Motor neuron (in vitro differentiated cells): ENCODE results near the gene ETDA. TPM values are rescaled to one million over a fixed set of nuclear protein-coding genes. Genes with fewer than 3 reads are reported as not detected.
"Not testable (repeated sequence)": the region's sequence is repeated elsewhere in the genome, so short reads cannot be mapped to it uniquely, and the experiment has no call there.

ENCODE experiments used
- ATAC-seq, 8 experiments: fragments of 200-7000 bp; cut with Tn5 transposase; replicated peaks in 6 of 8; 2 replicates each; pipeline ENCODE4 v1.8.0; 2021; ENCODE audit warnings: mild to moderate bottlenecking in 8 of 8, moderate library complexity in 8 of 8
- H3K27ac ChIP-seq, 2 donors: fragments of 250-450 bp; sonication (Bioruptor Pico); 2 replicates each; pipeline ENCODE4 v1.9.0; 2021; ENCODE audit warnings: antibody characterized with exemption in 2 of 2, mild to moderate bottlenecking in 2 of 2, moderate library complexity in 1 of 2
- H3K4me1 ChIP-seq, 2 donors: fragments of 250-450 bp; sonication (Bioruptor Pico); replicated peaks in 1 of 2; 2 replicates each; pipeline ENCODE4 v1.6.1; 2021; ENCODE audit warnings: antibody characterized with exemption in 2 of 2, mild to moderate bottlenecking in 2 of 2, moderate library complexity in 1 of 2
- H3K4me3 ChIP-seq, 5 donors: fragments of 250-450 bp; sonication (Bioruptor Pico); 2 replicates each; pipeline ENCODE4 v1.9.0; 2021; ENCODE audit warnings: antibody characterized with exemption in 5 of 5, mild to moderate bottlenecking in 5 of 5, moderate library complexity in 4 of 5
- WGBS, 10 experiments: fragments of 450-650 bp; shearing (Covaris generic); methylation state at CpG; one replicate each; pipeline ENCODE4 v1.0.0; 2022; 5-methylcytosine and 5-hydroxymethylcytosine counted together
- in situ Hi-C, 9 experiments: fragments of 400-800 bp; cut with MboI; loops; one replicate each; pipeline ENCODE4 v1.15.0; 2021; ENCODE audit warnings: low sequenced_read_pairs in 9 of 9, low pct_unique_long_range_greater_than_20kb in 2 of 9; ENCODE audit not compliant: unreplicated experiment in 9 of 9
- total RNA-seq, 8 experiments: library from RNA; unstranded; fragments of 300-600 nt; gene quantifications; 2 replicates each; pipeline versions ENCODE4 v1.2.3 to v1.2.4, GENCODE V29; 2022

The ETDA gene
- total RNA-seq, result not detected

DNA sequence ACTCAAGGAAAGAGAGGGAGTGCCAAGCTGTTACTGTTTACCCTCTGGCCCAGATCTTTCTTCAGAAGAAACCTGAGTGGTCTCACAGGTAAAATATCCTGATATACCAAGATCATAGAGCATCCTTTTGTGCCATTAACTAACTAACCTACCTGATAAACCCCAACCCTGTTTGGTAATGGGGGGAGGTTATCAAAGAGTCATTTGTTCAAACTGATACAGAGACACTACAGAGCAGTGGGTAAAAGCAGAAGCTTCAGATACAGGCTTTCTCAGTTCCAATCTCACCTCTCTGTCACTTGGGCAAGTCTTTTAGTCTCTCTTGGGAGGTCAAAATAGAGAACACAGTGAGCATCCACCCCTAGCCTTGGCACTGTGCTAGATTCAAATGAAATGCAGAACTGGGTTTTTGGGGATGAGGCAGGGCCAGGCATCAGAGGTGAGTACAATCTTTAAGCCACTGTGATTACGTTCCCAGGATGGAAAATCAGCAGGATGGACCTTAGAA is at the start of gene ETDA:
TSS of gene ETDA (plus strand) at position 51 of the 508 bp plus-strand sequence. CDS start 1,216 bp downstream, outside the sequence.
- ATAC-seq, H3K4me1 ChIP-seq, in situ Hi-C loops, H3K27ac ChIP-seq, H3K4me3 ChIP-seq: not testable (repeated sequence)
- WGBS, 10 experiments, result no CpG with 5 or more reads among the region's 1 CpG

DNA sequence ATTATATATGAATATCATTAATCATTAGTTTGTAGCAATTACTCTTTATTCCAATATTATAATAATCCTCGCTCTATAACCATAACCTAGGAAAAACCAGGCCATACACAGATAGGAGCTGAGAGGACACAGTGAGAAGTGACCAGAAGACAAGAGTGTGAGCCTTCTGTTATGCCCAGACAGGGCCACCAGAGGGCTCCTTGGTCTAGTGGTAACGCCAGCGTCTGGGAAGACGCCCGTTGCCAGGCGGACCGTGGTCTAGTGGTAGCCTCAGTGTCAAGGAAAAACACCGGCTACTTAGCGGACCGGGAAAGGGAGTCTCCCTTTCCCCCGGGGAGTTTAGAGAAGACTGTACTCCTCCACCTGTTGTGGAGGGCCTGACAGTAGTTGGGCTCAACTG is 45.4 kb upstream of the ETDA start:
- in situ Hi-C loops, H3K4me1 ChIP-seq, H3K27ac ChIP-seq, ATAC-seq, H3K4me3 ChIP-seq: not testable (repeated sequence)
- WGBS, 10 experiments, result 17% methylated on average over 1 of the region's 11 CpGs; no CpG with 5 or more reads in 9 of the 10 experiments

DNA sequence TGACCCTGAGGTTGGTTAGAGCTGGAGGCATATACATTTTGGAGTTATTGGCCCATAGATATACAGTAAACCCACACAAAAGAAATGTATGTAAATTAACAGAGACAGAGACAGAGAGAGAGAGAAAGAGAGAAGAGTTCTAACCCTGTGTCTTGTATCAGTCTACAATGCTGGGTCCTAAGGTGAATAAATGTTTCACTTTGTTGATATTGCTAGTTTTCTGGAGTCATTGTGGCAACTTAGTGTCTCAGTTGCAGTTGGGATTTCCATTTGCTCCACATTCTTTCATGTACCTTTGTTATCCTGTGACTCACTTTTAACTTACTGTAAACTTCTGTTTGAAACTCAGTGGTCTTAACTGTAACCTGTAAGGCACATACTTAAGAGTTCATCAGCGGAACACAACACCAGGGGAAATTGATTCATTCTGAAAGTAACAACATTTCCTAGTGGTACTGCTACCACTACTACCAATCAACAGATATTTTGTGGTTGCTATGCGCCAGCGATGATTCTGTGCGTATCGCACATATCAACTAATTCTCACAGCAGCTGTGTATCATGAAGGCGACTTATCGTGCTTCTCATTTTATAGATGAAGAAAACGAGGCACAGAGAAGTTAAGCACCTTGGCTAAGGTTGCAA is 38.5 kb upstream of the ETDA start:
- H3K4me1 ChIP-seq, result no peaks in the 10 kb centered on the region
- no peak overlapping the region for H3K4me3 ChIP-seq
- WGBS, 10 experiments, result 0 to 82% methylated on average over 1 to 8 of the region's 8 CpGs; no CpG with 5 or more reads in 8 of the 10 experiments
- no peak for ATAC-seq
- in situ Hi-C loops, result no loop called here
- H3K27ac ChIP-seq, result no peak overlapping the region

DNA sequence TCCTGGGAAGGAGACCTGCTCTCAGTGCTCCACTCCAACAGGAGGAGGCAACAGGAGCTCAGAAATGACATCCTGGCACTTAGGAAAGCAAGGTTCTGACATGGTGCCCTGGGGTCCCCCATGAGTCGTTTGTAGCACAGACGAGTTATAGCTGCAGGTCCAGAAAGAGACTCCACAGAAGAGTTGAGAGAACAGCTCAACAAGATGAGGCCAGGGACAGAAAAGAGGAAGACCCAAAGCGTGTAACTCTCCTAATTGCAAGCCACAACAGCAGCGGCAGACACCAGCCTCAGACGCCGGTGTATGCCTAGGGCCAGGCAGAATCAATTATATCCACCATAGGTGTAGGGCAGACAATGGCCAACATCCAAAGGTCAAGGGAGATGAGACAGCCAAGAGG is 5.9 kb upstream of the ETDA start:
- ATAC-seq, H3K4me1 ChIP-seq, in situ Hi-C loops, H3K27ac ChIP-seq, H3K4me3 ChIP-seq: not testable (repeated sequence)
- WGBS, 10 experiments, result no CpG with 5 or more reads among the region's 6 CpGs

DNA sequence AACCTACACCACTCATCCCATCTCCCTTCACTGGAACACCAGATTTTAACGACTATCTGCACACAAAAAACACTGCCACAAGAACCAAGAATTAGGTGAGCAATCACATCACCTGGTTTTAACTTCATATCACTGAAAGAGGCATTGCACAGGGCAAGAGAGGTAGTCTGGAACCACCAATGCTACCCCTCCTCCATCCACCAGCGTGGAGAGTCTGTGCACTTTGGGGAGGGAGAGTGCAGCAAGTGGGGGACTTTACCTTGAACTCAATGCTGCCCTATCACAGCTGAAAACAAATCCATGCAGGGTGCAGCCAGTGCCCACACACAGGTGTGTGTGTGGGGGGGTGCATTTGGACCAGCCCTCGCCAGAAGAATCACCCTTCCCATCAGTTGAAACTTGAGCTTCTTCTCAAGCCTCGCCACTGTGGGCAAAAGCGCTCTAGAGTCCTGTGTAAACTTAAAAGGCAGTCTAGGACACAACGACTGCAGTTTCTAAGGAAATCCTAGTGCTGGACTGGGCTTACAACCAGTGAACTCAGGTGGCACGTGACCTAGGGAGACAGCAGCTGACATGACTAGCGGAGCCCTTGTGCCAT is 4.3 kb downstream of the ETDA start:
- H3K27ac ChIP-seq, H3K4me3 ChIP-seq, H3K4me1 ChIP-seq, in situ Hi-C loops, ATAC-seq: not testable (repeated sequence)
- WGBS, 10 experiments, result 12 to 80% (median 54%) methylated on average over 1 to 6 of the region's 8 CpGs; no CpG with 5 or more reads in 7 of the 10 experiments

DNA sequence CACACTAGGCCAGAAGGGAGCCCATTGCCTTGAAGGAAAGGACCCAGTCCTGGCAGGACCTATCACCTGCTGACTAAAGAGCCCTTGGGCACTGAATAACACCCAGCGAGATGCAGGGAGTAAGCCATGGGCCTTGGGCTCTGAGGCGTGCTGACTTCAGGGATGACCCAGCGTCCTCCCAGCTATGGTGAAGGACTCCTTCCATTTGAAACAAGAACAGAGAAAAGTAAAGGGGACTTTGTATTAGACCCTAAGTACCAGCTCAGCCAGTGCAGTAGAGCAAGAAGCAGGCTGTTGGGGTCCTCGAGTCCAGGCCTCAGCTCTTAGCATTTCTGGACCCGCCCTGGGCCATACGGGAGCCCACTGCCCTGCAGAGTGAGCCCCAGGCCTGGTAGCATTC is 5.1 kb downstream of the ETDA start:
- Histone ChIP-seq H3K4me1 (no peaks in the 10 kb centered on the region), H3K4me3 (no peak overlapping the region), H3K27ac (no peak overlapping the region)
- 60% methylated on average over 3 of the region's 6 CpGs; no CpG with 5 or more reads in 9 of the 10 experiments for WGBS, 10 experiments
- in situ Hi-C loops, result no loop called here
- no peak for ATAC-seq

DNA sequence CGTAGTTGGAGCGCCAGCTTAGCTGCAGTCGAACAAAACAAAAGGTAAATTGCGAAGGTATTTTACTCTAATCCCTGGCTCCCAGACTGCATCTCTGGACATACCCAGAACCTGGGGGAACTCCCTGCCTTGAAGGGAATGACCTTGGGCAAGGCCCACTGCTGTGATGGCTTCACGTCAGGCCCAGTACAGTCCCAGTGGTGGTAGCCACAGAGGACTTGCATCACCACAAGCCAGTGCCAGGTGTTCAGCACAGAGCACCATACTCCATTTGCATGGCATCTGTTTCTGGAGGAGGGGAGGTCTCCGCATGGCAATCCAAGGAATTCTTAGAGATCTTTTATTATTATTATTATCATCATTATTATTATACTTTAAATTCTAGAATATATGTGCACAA is 5.6 kb downstream of the ETDA start:
- Histone ChIP-seq H3K27ac (no peak overlapping the region), H3K4me1 (no peaks in the 10 kb centered on the region), H3K4me3 (no peak overlapping the region)
- in situ Hi-C loops, result no loop called here
- WGBS, 10 experiments, result 60 to 95% methylated on average over 1 to 4 of the region's 6 CpGs; no CpG with 5 or more reads in 8 of the 10 experiments
- no peak for ATAC-seq

DNA sequence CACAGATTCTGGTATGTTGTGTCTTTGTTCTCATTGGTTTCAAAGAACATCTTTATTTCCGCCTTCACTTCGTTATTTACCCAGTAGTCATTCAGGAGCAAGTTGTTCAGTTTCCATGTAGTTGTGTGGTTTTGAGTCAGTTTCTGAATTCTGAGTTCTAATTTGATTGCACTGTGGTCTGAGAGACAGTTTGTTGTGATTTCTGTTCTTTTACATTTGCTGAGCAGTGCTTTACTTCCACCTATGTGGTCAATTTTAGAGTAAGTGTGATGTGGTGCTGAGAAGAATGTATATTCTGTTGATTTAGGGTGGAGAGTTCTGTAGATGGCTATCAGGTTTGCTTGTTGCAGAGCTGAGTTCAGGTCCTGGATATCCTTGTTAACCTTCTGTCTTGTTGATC is 9.1 kb downstream of the ETDA start:
- not testable (repeated sequence) for ATAC-seq, H3K27ac ChIP-seq
- WGBS, 10 experiments, result 71% methylated on average over 2 of the region's 2 CpGs; no CpG with 5 or more reads in 9 of the 10 experiments

DNA sequence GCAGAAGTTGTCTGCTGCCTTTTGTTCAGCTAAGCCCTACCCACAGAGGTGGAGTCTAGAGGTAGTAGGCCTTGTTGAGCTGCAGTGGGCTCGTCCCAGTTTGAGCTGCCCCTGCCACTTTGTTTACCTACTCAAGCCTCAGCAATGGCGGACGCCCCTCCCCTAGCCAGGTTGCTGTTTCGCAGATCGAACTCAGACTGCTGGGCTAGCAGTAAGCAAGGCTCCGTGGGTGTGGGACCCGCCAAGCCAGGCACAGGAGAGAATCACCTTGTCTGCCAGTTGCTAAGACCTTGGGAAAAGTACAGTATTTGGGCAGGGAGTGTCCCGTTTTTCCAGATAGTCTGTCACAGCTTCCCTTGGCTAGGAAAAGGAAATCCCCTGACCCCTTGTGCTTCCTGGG is 11.5 kb downstream of the ETDA start:
- 39 to 100% (median 100%) methylated on average over 1 to 7 of the region's 8 CpGs; no CpG with 5 or more reads in 5 of the 10 experiments for WGBS, 10 experiments
- H3K4me3 ChIP-seq, H3K27ac ChIP-seq, H3K4me1 ChIP-seq, in situ Hi-C loops, ATAC-seq: not testable (repeated sequence)

More for the DNA sequence above, 9.1 kb downstream of the ETDA start:
- H3K4me3 ChIP-seq, H3K4me1 ChIP-seq, in situ Hi-C loops: not testable (repeated sequence)

DNA sequence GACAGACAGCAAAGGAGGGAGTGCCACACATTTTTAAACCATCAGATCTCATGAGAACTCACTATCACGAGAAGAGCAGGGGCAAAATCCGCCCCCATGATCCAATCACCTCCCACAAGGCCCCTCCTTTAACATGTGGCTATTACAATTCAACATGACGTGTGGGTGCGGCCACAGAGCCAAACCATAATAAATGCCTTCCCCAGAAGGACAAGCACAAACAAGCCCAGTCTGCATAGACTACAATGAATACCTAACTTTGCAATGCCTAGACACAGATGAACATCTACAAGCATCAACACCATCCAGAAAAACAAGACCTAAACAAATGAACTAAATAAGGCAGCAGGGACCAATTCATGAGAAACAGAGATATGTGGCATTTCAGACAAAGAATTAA is 12.3 kb downstream of the ETDA start:
- Histone ChIP-seq H3K4me3 (no peak overlapping the region), H3K4me1 (no peaks in the 10 kb centered on the region), H3K27ac (no peak overlapping the region)
- WGBS, 10 experiments, result 0 to 62% (median 0%) methylated on average over 2 to 4 of the region's 4 CpGs; no CpG with 5 or more reads in 7 of the 10 experiments
- peak in 2 of 8 experiments; percentile 94 to 96 for ATAC-seq
- in situ Hi-C loops, result no loop called here

DNA sequence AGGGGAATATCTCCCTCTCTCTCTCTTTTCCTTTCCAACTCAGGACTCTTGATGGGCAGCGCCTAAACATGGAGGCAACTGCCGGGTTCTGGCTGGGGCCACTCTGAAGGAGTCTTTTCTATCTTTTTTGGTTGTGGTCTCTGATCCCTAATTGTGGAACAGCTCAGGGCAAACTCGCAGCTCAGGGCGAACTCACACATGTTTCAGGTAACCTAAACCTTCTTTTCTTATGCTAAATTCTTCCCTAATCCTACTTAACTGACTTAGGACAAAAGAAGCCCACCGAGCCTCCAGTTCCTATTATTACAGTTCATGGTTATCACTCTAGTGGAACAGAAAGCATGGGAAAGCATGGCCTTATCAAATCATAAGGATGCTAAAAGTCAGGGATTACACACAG is 21.3 kb downstream of the ETDA start:
- no peak for ATAC-seq
- H3K4me1 ChIP-seq, result no peaks in the 10 kb centered on the region
- no peak overlapping the region for H3K4me3 ChIP-seq
- H3K27ac ChIP-seq, result no peak overlapping the region
- WGBS, 10 experiments, result 20 to 43% (median 29%) methylated on average over 1 to 4 of the region's 5 CpGs; no CpG with 5 or more reads in 5 of the 10 experiments
- in situ Hi-C loops, result no loop called here

DNA sequence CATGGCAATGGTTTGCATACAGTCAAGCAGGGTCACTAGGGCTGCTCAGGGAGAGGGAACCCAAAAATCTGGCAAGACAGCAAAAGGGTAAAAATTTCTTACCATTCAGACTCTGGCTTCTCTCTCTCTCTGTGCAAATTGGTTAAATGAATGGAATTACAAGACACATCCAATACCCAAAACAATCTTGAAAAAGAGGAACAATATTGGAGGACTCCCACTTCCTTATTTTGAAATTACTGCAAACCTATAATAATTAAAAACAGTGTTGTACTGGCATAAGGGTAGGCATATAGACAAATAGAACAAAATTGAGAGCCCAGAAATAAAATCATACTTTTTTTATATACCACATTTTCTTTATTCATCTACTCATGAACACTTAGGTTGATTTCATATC is 24.1 kb downstream of the ETDA start:
- no peaks in the 10 kb centered on the region for H3K4me1 ChIP-seq
- in situ Hi-C loops, result no loop called here
- no peak overlapping the region for H3K27ac ChIP-seq
- ATAC-seq, result no peak
- no peak overlapping the region for H3K4me3 ChIP-seq

DNA sequence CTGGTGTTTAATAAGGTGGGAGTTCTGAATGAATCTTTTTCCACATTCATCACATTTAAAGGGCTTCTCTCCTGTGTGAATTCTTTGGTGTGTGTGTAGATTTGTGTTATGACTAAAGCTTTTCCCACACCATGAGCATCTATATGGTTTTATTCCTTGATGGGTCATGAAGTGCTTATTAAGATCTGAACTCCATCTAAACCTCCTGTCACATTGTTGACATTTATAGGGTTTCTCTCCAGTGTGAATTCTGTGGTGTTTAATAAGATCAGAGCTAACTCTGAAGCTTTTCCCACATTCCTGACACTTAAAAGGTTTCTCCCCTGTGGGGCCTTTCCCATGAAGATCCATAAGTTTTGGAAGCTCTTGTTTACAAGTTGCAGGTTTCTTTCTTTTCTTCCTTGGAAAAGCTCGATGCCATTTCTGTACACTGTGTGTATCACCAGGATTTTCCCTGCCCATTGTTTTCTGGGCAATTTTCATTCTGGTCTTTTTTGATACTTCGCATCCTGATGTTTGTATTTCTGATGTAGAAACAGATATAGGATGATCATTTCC is 35.5 kb downstream of the ETDA start:
- H3K27ac ChIP-seq, result no peak overlapping the region
- ATAC-seq, result no peak
- no peak overlapping the region for H3K4me3 ChIP-seq
- no peaks in the 10 kb centered on the region for H3K4me1 ChIP-seq
- in situ Hi-C loops, result no loop called here
- WGBS, 10 experiments, result 58 to 100% (median 100%) methylated on average over 1 to 2 of the region's 2 CpGs; no CpG with 5 or more reads in 5 of the 10 experiments
